Fibroblast of villous mesenchyme (primary cell): ENCODE results near the gene PRSS37. TPM values are rescaled to one million over a fixed set of nuclear protein-coding genes. Genes with fewer than 3 reads are reported as not detected.

Experiments
- DNase-seq: peaks from one replicate; pipeline ENCODE4 v3.0.0-alpha.2; 2010; ENCODE audit warnings: low read depth
- H3K4me3 ChIP-seq: 2 replicates; pipeline ENCODE4 v1.5.1; 2011; ENCODE audit warnings: low read depth, mild to moderate bottlenecking, low read length
- total RNA-seq: library from RNA; depleted of rRNA; stranded (reverse); fragments of >200 nt; gene quantifications from 2 replicates; pipeline ENCODE4 v1.2.3, GENCODE V29; 2012
- TF ChIP-seq, protein P1 (sequence below): IDR thresholded peaks from 2 replicates; pipeline ENCODE4 v1.5.1; 2012; ENCODE audit warnings: low read depth, mild to moderate bottlenecking, low read length; ENCODE audit not compliant: insufficient read depth

The PRSS37 gene
- total RNA-seq, 1 donor, result not detected

GRCh38 chr7:141875453-141875852, 34.2 kb upstream of the PRSS37 start:
- H3K4me3 ChIP-seq, result no peak overlapping the region
- TF ChIP-seq, protein P1, sequence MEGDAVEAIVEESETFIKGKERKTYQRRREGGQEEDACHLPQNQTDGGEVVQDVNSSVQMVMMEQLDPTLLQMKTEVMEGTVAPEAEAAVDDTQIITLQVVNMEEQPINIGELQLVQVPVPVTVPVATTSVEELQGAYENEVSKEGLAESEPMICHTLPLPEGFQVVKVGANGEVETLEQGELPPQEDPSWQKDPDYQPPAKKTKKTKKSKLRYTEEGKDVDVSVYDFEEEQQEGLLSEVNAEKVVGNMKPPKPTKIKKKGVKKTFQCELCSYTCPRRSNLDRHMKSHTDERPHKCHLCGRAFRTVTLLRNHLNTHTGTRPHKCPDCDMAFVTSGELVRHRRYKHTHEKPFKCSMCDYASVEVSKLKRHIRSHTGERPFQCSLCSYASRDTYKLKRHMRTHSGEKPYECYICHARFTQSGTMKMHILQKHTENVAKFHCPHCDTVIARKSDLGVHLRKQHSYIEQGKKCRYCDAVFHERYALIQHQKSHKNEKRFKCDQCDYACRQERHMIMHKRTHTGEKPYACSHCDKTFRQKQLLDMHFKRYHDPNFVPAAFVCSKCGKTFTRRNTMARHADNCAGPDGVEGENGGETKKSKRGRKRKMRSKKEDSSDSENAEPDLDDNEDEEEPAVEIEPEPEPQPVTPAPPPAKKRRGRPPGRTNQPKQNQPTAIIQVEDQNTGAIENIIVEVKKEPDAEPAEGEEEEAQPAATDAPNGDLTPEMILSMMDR, result no peak
- DNase-seq, result no peak

DNA sequence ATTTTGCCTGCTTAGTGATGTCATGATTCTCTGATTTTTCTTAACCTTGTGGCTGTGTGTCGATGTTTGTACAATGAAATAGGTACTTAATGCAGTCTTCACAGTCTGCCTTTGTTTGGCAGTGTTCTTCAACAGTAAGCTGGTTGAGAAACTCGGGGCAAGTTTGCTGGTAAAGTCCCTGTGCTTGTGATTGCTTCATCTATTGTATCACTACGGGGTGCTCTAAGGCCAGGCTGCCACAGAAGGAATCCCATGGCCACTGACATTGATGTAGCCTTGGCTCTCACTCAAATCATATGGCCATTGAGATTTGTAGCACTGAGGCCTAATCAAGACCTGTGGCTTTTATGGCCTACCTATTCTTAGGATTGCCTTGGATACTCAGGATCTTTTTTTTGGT, 33.5 kb upstream of the PRSS37 start:
- H3K4me3 ChIP-seq, result no peak overlapping the region
- TF ChIP-seq, protein P1, result no peak
- no peak for DNase-seq

- TF ChIP-seq, protein P1, result no peak
- no peak for DNase-seq
- H3K4me3 ChIP-seq, result no peak overlapping the region
Measured at GRCh38 chr7:141872931-141873330, 31.6 kb upstream of the PRSS37 start.

- H3K4me3 ChIP-seq, result no peak overlapping the region
- TF ChIP-seq, protein P1, result no peak
- DNase-seq, result no peak
Measured at GRCh38 chr7:141866974-141867373, 25.7 kb upstream of the PRSS37 start.

GRCh38 chr7:141864765-141865447, 23.6 kb upstream of the PRSS37 start:
- no peak overlapping the region for H3K4me3 ChIP-seq
- TF ChIP-seq, protein P1, result no peak
- DNase-seq, result no peak

- H3K4me3 ChIP-seq, result no peak overlapping the region
- TF ChIP-seq, protein P1, result no peak
- DNase-seq, result no peak
Measured at GRCh38 chr7:141860207-141860606, 18.9 kb upstream of the PRSS37 start.

GRCh38 chr7:141847996-141848395, 6.7 kb upstream of the PRSS37 start:
- no peak for DNase-seq
- H3K4me3 ChIP-seq, result no peak overlapping the region
- TF ChIP-seq, protein P1, result no peak
